Left ventricle myocardium superior (tissue), 1 donor: ENCODE measurements around the gene TLK2. TPM values are rescaled to one million over a fixed set of nuclear protein-coding genes. Genes with fewer than 3 reads are reported as not detected.

Experiments used
- ATAC-seq: fragments of 200-7000 bp; cut with Tn5 transposase; one replicate; pipeline ENCODE4 v1.9.1; 2020; ENCODE audit warnings: mild to moderate bottlenecking, moderate library complexity
- DNase-seq: peaks from one replicate; pipeline ENCODE4 v3.0.0-alpha.2; 2020
- intact Hi-C: fragments of 100-400 bp; cut with micrococcal nuclease; formaldehyde crosslinking; loops from one replicate; pipeline ENCODE4 v1.11.0; 2022
- total RNA-seq: library from RNA; stranded (reverse); fragmentation: NEBNext Ultra II Directional; extraction: Animal tissue kit (Norgen Biotek cat#: 25700); gene quantifications from one replicate; pipeline ENCODE4 v1.2.1, GENCODE V29; 2021
- donor health status: DM: no; HTN: yes; CAD: no; lungs with severe emphysema.

TLK2 gene
- total RNA-seq, 1 donor from 2014 or later, result 29.5 TPM

GRCh38 chr17:62617894-62618472, 139.4 kb downstream of the TLK2 start:
- ATAC-seq (no peak), DNase-seq (no peak)
- intact Hi-C loops, result no loop called here

DNA sequence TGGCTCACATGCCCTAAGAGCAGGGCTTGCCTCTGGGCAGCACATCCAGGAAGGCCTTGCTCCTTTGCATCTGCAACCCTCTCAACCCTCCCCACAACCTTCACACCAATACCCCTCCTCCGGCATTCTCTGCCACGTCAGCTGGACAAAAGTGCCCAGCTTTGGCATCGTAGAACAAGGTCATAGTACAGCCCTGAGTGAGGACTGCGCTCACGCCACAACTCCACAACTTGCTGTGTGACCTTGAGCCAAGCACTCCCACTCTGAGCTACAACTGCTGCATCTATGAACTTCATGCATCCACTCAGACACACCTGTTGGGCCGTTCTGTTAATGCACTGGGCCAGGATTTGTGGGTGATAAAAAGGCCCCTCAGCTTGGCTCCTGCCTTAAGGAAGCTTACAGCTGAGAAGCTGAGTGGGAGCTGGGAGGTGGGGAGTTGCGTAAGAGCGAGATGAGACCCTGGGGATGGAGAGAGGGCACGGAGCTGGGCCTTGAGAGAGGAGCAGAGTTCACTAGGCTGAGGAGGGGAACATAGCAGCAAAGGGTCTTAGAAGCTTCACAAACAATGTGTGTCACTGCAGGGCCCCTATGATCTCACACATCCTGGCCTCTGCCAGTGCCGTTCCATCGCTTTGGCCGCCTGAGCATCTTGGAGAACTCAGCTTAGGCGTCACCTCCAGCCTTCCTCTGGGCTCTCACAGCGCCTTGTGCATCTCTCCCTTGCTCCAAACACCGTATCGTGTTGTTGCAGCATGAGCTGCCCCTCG, 140.2 kb downstream of the TLK2 start:
- DNase-seq, result peak; percentile 61
- ATAC-seq, result peak; percentile 67
- intact Hi-C loops, result no loop called here

DNA sequence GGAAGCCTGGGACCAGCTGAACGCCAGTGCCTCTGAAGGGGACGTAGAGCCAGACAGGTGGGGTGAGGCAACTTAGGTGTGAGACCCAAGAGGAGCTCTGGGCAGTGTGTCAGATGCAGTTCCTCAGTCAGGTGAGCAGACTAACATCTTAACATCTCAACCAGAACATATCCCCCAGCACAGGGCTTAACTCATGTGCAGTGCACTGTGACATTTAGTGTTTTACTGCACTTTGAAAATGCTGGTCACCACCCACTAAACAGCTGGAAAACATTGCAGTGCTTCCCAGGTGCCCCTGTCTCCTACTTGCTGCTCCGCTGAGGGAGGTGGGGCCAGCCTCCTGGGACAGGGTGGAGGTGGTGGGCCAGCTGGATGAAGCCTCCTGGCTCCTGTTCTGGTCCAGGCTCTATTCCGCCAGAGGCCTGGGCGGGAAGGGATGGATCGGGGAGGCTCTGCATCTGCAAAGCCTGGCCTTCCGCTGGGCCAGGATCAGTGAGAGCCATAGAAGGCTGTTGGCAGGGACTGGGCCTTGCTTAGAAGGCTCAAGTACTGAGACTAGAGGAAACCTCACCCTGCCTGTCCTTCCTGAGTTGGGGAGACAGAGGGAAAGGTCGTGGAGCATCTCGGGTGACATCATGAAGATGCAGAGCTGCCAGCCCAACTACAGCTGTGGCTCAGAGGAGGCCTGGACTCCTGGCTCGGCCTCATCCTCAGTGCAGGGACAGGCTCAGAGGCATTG, 141.0 kb downstream of the TLK2 start:
- intact Hi-C loops, result no loop called here
- DNase-seq, result peak; percentile 58
- peak; percentile 60 for ATAC-seq

DNA sequence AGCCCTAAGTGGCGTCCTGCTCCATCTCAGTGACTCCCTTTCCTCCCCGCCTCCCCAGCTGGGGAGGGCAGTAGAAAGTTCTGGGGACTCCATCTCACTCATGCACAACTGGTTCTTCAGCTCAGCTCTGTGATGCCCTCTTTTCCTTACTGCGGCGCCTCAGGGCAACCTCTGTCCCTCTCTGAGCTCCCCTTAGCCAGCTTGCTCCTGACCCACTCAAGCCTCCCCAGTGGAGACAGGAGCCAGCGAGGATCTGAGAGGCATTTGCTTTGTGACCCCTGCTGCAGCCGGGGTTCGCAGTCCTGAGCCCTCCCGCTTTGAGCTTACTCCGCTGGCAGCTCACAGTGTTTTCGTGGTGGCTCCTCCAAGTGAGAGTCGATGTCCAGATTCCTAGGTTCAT, 142.6 kb downstream of the TLK2 start:
- DNase-seq (no peak), ATAC-seq (no peak)
- intact Hi-C loops, result no loop called here

GRCh38 chr17:62625184-62625869, 146.7 kb downstream of the TLK2 start:
- intact Hi-C loops, result no loop called here
- DNase-seq, result no peak
- no peak for ATAC-seq

DNA sequence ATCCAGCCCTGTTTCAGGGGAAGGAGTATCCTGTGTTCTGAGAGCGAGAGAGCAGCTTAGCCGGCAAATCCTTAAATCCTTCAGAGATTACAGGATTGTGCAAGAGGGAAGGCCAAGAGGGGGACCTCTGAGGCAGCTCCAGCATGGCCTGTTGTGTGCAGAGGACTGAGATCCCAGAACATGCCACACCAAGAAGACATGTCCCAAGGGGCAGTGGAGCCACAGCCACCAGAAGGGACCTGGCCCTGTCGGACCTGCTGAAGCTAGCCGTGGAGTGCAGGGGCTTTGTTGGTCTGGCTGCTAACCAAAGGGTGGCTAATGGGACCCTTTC, 147.2 kb downstream of the TLK2 start:
- DNase-seq (no peak), ATAC-seq (peak; percentile 35)
- intact Hi-C loops, result no loop called here

DNA sequence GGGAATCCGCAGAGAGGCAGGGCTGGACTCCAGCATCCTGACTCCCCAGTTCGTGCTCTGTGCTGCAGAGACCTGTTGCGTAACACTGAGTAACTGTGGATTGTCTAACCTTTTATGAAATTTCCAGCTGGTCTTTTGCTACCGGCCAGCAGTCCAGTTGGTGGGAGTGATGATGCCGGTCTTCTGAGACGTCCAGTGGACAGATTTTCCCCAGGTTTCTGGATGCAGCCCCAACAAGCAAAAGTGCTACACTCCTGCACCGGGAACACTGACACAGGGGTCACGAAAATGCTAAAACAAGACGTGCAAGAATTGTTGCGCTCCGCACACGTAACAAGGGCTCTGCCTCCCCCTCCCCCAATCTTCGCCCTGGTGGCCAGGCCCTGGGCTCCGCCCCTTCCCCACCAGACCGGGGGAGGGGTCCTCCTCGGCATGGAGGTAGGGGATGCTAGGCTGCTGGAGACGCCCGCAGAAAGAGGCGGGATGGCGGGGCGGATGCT, 148.1 kb downstream of the TLK2 start:
- intact Hi-C loops, result no loop called here
- peak; percentile 62 for DNase-seq
- peak; percentile 79 for ATAC-seq

GRCh38 chr17:62627219-62627903, 148.7 kb downstream of the TLK2 start, which contains the start of gene MRC2:
TSS of gene MRC2 (plus strand) at chr17:62627670. CDS start at chr17:62627803, 133 bp downstream.
- intact Hi-C loops, result no loop called here
- peak; percentile 81 for DNase-seq
- ATAC-seq, result peak; percentile 75

DNA sequence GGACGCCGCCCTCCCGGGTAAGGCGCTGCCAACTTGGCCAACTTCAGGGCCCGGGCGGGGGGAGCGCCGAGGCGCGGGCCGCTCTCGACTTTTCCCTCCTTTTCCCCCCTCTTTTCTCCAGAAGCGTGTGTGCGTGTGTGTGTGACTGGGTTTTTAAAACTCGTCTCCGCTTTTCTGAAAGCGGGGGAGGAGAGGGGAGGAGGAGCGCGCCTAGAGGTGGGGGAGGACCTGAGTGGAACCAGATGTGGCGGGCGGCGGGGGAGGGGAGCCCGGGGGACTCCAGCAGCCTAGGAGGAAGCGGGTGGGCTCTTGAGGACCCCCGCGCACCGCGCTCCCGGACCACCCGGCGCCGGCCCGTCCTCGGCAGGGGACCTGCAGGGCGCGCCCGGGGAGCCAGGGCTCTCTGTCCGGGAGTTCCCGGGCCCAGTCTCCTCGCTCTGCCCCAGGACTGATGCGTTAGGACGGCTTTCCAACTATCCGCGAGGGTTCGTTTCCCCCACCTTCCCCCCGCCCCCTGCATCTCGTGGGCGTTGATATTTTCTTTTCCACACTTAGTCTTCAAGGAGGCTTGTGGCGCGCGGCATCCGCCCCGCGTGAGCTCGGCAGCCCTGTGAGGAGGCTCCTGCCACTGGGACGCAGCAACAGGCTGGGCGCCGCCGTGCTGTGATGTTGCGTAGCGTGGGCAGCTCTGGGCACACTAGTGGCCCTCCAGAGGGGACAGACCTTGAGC, 149.4 kb downstream of the TLK2 start:
- peak; percentile 73 for DNase-seq
- intact Hi-C loops, result no loop called here
- peak; percentile 43 for ATAC-seq

- peak; percentile 55 for DNase-seq
- intact Hi-C loops, result no loop called here
- ATAC-seq, result no peak
Measured at GRCh38 chr17:62628831-62629555, 150.4 kb downstream of the TLK2 start.

DNA sequence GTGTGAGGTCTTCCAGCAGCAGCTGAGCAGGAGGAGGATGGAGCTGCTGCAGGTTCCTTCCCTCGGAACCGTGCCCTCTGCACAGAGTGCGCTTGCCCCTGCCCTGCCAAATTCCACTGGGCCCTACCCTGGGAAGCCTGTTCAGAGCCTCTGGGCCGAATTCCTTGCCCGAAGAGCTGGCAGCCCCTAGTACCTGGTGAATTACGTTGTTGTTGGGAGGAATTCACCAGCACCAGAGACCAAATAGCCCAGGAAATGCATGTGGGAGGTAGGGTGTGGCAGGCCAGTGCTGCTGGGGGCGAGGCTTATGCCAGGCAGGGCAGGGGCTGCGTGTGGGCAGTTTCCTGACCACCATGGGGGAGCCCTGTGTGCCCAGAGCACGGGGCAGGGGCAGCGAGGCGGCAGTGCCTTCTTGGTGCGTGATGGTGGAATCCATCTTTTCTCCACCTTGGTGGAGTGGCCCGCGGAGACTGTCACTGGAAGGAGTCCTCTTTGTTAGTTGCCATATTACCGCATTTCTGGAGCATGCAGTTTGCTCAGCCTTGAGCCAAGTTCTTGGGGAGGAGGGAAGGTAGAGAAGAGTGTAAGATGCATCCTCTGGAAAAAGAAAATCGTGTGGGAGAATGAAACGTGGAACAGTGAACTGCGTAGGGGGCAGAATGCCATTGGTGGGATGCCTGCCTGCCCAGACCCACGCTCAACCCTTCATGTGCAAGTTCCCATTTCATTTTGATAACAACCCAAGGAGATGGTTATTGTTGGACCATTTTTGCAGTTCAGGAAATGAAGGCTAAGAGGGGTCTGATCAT, 151.1 kb downstream of the TLK2 start:
- no peak for DNase-seq
- ATAC-seq, result no peak
- intact Hi-C loops, result no loop called here

GRCh38 chr17:62630365-62631085, 151.9 kb downstream of the TLK2 start:
- ATAC-seq (no peak), DNase-seq (no peak)
- intact Hi-C loops, result no loop called here

DNA sequence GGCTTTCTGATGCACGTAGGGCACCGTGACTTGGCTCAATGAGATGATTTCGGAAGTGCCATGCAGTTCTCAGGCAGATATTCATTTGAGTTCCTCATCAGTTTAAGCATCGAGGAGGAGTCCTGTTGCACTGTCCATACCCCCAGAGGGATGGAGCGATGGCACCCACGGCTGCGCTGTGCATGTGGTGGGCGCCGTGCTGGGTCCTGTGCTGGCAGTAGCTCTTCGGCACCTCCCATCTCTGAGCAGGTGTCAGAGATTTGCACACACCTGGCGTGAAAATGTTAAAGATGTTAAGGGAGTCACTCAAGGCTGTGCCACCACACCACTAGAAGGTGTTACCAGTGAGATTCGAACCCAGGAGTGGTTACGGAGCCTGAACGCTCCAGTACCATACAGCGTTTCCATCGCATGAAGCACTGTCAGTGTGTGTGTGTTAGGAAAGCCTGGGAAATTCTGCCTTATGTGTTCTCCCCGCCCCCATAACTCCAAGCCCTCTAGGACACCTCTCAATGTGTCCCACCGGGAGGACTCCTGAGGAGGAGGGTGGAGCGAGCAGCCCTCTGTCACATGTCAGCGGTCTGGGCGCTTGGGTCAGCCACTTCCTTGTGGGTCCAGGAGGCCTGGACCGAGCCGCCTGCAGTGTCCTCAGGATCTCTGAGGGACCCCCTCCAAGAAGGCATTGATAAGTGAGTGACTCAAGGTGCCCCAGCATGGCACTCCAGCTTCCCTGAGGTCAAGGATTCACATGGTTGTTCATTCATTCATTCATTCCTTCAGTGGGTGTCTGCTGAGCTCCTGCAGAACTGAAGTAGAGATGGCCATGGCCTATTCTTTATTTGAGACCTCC, 152.7 kb downstream of the TLK2 start:
- ATAC-seq, result no peak

GRCh38 chr17:62631936-62632924, 153.6 kb downstream of the TLK2 start:
- ATAC-seq, result no peak
- intact Hi-C loops, result no loop called here
- DNase-seq, result no peak

More for the DNA sequence above, 152.7 kb downstream of the TLK2 start:
- no peak for DNase-seq
- intact Hi-C loops, result no loop called here
